Kidney (tissue), 14 donors: ENCODE results near the gene LEMD2. TPM values are rescaled to one million over a fixed set of nuclear protein-coding genes. Genes with fewer than 3 reads are reported as not detected.

Experiments
- DNase-seq, 5 donors: peaks; one replicate each; pipeline ENCODE4 v3.0.0-alpha.2; 2013 to 2020
- FAIRE-seq: peaks from 2 replicates; lab custom pipeline; 2012; peaks lifted over from hg19 to GRCh38; lab: Jason Lieb, UNC
- H3K27ac ChIP-seq, 2 donors: one replicate each; pipeline ENCODE4 v1.7.0; 2013; ENCODE audit warnings: low read depth in 2 of 2, low read length in 2 of 2, inconsistent platforms in 1 of 2
- H3K27me3 ChIP-seq: one replicate; pipeline ENCODE4 v1.7.1; 2013; ENCODE audit warnings: low read length, inconsistent platforms; ENCODE audit not compliant: control insufficient read depth, insufficient read depth
- H3K36me3 ChIP-seq, 3 donors: one replicate each; pipeline versions ENCODE4 v1.7.0 to v1.7.1; 2013; ENCODE audit warnings: low read length in 3 of 3, control low read depth in 1 of 3, inconsistent platforms in 1 of 3; ENCODE audit not compliant: insufficient read depth in 3 of 3, control insufficient read depth in 2 of 3
- H3K4me1 ChIP-seq, 3 donors: one replicate each; pipeline versions ENCODE4 v1.7.0 to v1.7.1; 2013; ENCODE audit warnings: low read length in 3 of 3, inconsistent platforms in 1 of 3, low read depth in 1 of 3; ENCODE audit not compliant: control insufficient read depth in 2 of 3, insufficient read depth in 2 of 3
- H3K4me3 ChIP-seq, 3 donors: one replicate each; pipeline versions ENCODE4 v1.7.0 to v1.8.1; 2013; ENCODE audit warnings: low read length in 3 of 3, control low read depth in 1 of 3, inconsistent platforms in 1 of 3
- H3K9ac ChIP-seq, 3 donors: one replicate each; pipeline versions ENCODE4 v1.7.0 to v1.7.1; 2013; ENCODE audit warnings: low read length in 3 of 3, control low read depth in 1 of 3, inconsistent platforms in 1 of 3
- H3K9me3 ChIP-seq, 3 donors: one replicate each; pipeline versions ENCODE4 v1.7.0 to v1.7.1; 2013; ENCODE audit warnings: low read length in 3 of 3, control low read depth in 1 of 3, inconsistent platforms in 1 of 3; ENCODE audit not compliant: control insufficient read depth in 2 of 3, insufficient read depth in 1 of 3
- CTCF ChIP-seq: IDR thresholded peaks from 3 replicates; pipeline ENCODE4 v1.5.1; 2012; ENCODE audit warnings: mild to moderate bottlenecking, moderate library complexity, borderline replicate concordance; ENCODE audit not compliant: insufficient read depth; ENCODE audit errors: extremely low read depth
- intact Hi-C: fragments of 100-400 bp; cut with DNase I; formaldehyde crosslinking; loops from one replicate; pipeline ENCODE4 v1.11.1; 2022
- polyA plus RNA-seq: library from polyadenylated mRNA; stranded (reverse); fragments of 350-450 nt; fragmentation: Illumina TruSeq; extraction: RNeasy Lipid Tissue Mini Kit (QIAGEN cat#74804); gene quantifications from one replicate; pipeline ENCODE4 v1.2.3, GENCODE V29; 2014; ENCODE audit warnings: low read depth, low replicate concordance; ENCODE audit not compliant: insufficient read depth
- total RNA-seq: library from RNA; stranded (reverse); fragmentation: NEBNext Ultra II Directional; extraction: Animal tissue kit (Norgen Biotek cat#: 25700); gene quantifications from one replicate; pipeline ENCODE4 v1.2.1, GENCODE V29; 2021
- donor health status: control.
- donor health status: control.
- donor health status: control.
- donor health status: control.
- donor health status: control.
- donor health status: DM: yes; HTN: yes; CAD: no.
- donor health status: Normal renal cell carcinoma (clear cell type).

Gene LEMD2
- total and polyA plus RNA-seq, 2 donors from 2014 or later: 36.4 to 57.1 TPM

- intact Hi-C loops: loop anchor here (10.0 kb wide), 1 partner anchor 275 kb away; no protein-coding TSS in a partner anchor
- Histone ChIP-seq H3K27me3 (no peaks in the 10 kb centered on the region), H3K27ac (no peak overlapping the region), H3K9ac (no peak overlapping the region), H3K36me3 (no peaks in the 10 kb centered on the region), H3K4me3 (no peak overlapping the region), H3K4me1 (peaks cover 2 to 17% (median 9%) of the 10 kb centered on the region in 3 donors), H3K9me3 (no peaks in the 10 kb centered on the region)
- FAIRE-seq (no peak), DNase-seq (no peak)
- no peak for TF ChIP-seq CTCF
These were observed 39.5 kb downstream of the LEMD2 start for GRCh38 chr6:33749401-33749800.

- Histone ChIP-seq H3K9me3 (no peaks in the 10 kb centered on the region), H3K9ac (no peak overlapping the region), H3K27me3 (no peaks in the 10 kb centered on the region), H3K36me3 (no peaks in the 10 kb centered on the region), H3K27ac (no peak overlapping the region), H3K4me1 (peaks cover 4 to 18% (median 13%) of the 10 kb centered on the region in 3 donors), H3K4me3 (no peak overlapping the region)
- intact Hi-C loops: loop anchor here (10.0 kb wide), 1 partner anchor 276 kb away; no protein-coding TSS in a partner anchor
- no peak for FAIRE-seq
- TF ChIP-seq CTCF: no peak
- DNase-seq: peak in 2 of 5 donors; percentile 67 to 70
These were observed 40.1 kb downstream of the LEMD2 start for GRCh38 chr6:33748841-33749240.

- FAIRE-seq: no peak
- H3K4me3 ChIP-seq: no peak overlapping the region
- no peak for DNase-seq
- peaks cover 4 to 18% (median 13%) of the 10 kb centered on the region in 3 donors for H3K4me1 ChIP-seq
- H3K36me3 ChIP-seq: no peaks in the 10 kb centered on the region
- H3K9ac ChIP-seq: no peak overlapping the region
- no peak for TF ChIP-seq CTCF
- H3K9me3 ChIP-seq: no peaks in the 10 kb centered on the region
- H3K27ac ChIP-seq: no peak overlapping the region
- intact Hi-C loops: loop anchor here (10.0 kb wide), 1 partner anchor 277 kb away; no protein-coding TSS in a partner anchor
- no peaks in the 10 kb centered on the region for H3K27me3 ChIP-seq
These were observed 41.1 kb downstream of the LEMD2 start for GRCh38 chr6:33747823-33748222.
